Erythroblast (primary cell): Measurements from ENCODE around the gene EPHA4.

Experiments used
- GATA1 ChIP-seq: IDR thresholded peaks from 2 replicates; pipeline ENCODE4 v1.6.1; 2011; ENCODE audit warnings: low read depth, mild to moderate bottlenecking, control low read depth, low read length, moderate library complexity
- POLR2A ChIP-seq: IDR thresholded peaks from 2 replicates; pipeline ENCODE4 v1.6.1; 2011; ENCODE audit warnings: mild to moderate bottlenecking, low read length

- TF ChIP-seq POLR2A (no peak), GATA1 (no peak)
Observed at GRCh38 chr2:221490506-221491060, 81.5 kb downstream of the EPHA4 start.
